T-helper 22 cell (primary cell): ENCODE measurements around the gene ACSS1.

Experiments used
- DNase-seq: peaks from one replicate; pipeline ENCODE4 v3.0.0-alpha.2; 2020; ENCODE audit warnings: low read depth

ACSS1 gene

GRCh38 chr20:25058847-25059810 lies 1.2 kb upstream of the ACSS1 start:
- no peak for DNase-seq

- DNase-seq, result peak; percentile 77
Observed at GRCh38 chr20:25057234-25058050, 497 bp downstream of the ACSS1 start.

GRCh38 chr20:25056690-25057233 lies 1.2 kb downstream of the ACSS1 start:
- no peak for DNase-seq

- DNase-seq, result no peak
Observed at GRCh38 chr20:25055711-25056495, 2.0 kb downstream of the ACSS1 start.

GRCh38 chr20:25054995-25055629 lies 2.8 kb downstream of the ACSS1 start:
- DNase-seq, result no peak

GRCh38 chr20:25054096-25054820 lies 3.7 kb downstream of the ACSS1 start:
- no peak for DNase-seq

- no peak for DNase-seq
Observed at GRCh38 chr20:25053255-25054031, 4.5 kb downstream of the ACSS1 start.

GRCh38 chr20:25052255-25053194 lies 5.4 kb downstream of the ACSS1 start:
- DNase-seq, result no peak

GRCh38 chr20:25051386-25052155 lies 6.4 kb downstream of the ACSS1 start:
- no peak for DNase-seq

- no peak for DNase-seq
Observed at GRCh38 chr20:25050501-25051350, 7.2 kb downstream of the ACSS1 start.

- DNase-seq, result no peak
Observed at GRCh38 chr20:25050082-25050481, 7.9 kb downstream of the ACSS1 start.

- DNase-seq, result no peak
Observed at GRCh38 chr20:25049261-25050060, 8.5 kb downstream of the ACSS1 start.

GRCh38 chr20:25048519-25048952 lies 9.4 kb downstream of the ACSS1 start:
- DNase-seq, result no peak

- DNase-seq, result no peak
Observed at GRCh38 chr20:25047766-25048165, 10.2 kb downstream of the ACSS1 start.

- no peak for DNase-seq
Observed at GRCh38 chr20:25046736-25047666, 10.9 kb downstream of the ACSS1 start.
